Ishikawa (cell line): ENCODE data around the gene CDH24.

ENCODE experiments used
- CEBPB ChIP-seq: IDR thresholded peaks from 2 replicates; pipeline ENCODE4 v1.6.1; 2012
- CREB1 ChIP-seq: IDR thresholded peaks from 2 replicates; pipeline ENCODE4 v1.6.1; 2012; ENCODE audit warnings: low read depth
- EGR1 ChIP-seq: IDR thresholded peaks from 2 replicates; pipeline ENCODE4 v1.6.1; 2012
- EP300 ChIP-seq: IDR thresholded peaks from 2 replicates; pipeline ENCODE4 v1.6.1; 2012; ENCODE audit warnings: borderline replicate concordance
- FOXM1 ChIP-seq: IDR thresholded peaks from 2 replicates; pipeline ENCODE4 v1.6.1; 2012; ENCODE audit warnings: low read depth, borderline replicate concordance
- NFIC ChIP-seq: IDR thresholded peaks from 2 replicates; pipeline ENCODE4 v1.6.1; 2012
- RAD21 ChIP-seq: IDR thresholded peaks from 2 replicates; pipeline ENCODE4 v1.6.1; 2012; ENCODE audit warnings: low read depth
- TAF1 ChIP-seq: IDR thresholded peaks from 2 replicates; pipeline ENCODE4 v1.6.1; 2012; ENCODE audit warnings: low read depth, mild to moderate bottlenecking
- TCF12 ChIP-seq: IDR thresholded peaks from 2 replicates; pipeline ENCODE4 v1.6.1; 2012; ENCODE audit warnings: low read depth
- TEAD4 ChIP-seq: IDR thresholded peaks from 2 replicates; pipeline ENCODE4 v1.6.1; 2012
- YY1 ChIP-seq: IDR thresholded peaks from 2 replicates; pipeline ENCODE4 v1.6.1; 2012; ENCODE audit warnings: low read depth
- ZBTB7A ChIP-seq: IDR thresholded peaks from 2 replicates; pipeline ENCODE4 v1.6.1; 2012; ENCODE audit warnings: low read depth
- TF ChIP-seq, protein P1 (sequence below): IDR thresholded peaks from 2 replicates; pipeline ENCODE4 v1.6.1; 2012
- TF ChIP-seq, protein P2 (sequence below): IDR thresholded peaks from 2 replicates; pipeline ENCODE4 v1.6.1; 2012; ENCODE audit warnings: low read depth, mild to moderate bottlenecking
- TF ChIP-seq, protein P3 (sequence below): IDR thresholded peaks from 2 replicates; pipeline ENCODE4 v1.6.1; 2012

The CDH24 gene

DNA sequence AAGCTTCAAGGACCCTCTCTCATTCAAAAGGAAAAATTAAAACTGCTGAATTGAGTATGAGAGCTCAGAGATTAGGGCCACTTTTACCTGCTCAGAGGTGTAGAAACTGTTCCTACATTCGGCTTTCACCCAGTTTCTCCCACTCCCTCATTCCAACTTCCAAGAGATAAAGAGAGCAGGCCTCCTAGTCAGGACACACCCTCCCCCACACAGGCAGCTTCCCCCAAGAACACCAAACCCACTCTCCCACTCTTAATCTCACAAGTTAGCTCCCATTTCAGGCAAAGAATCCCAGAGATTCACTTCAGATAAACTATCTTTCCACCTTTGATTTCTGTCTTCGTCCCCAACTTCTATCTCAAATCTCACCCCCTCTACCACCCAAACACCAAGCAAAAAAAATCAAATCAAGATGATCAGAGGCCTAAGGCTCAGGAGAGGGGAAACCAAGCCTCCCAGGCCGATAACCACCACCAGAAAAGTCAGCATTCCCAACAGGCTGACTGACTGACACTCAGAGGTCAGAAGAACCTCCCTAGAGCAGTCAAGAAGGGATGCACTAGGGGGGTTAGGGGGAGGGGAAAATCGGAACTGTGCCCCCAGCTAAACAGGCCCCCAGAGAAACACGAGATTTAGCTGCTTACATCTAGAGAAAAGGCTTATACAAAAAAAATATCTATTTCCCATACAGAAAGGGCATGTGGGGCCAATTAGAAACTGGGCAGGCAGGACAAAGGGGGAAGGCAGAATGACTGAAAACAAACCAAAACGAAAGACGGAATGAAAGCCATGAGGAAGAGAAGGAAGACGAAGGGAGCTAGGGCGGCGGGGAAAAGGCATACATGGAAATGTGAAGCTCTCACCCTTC is 13.2 kb upstream of the CDH24 start:
- no peak for TF ChIP-seq ZBTB7A
- no peak for TF ChIP-seq RAD21
- TF ChIP-seq EGR1: no peak
- TF ChIP-seq, protein P1, sequence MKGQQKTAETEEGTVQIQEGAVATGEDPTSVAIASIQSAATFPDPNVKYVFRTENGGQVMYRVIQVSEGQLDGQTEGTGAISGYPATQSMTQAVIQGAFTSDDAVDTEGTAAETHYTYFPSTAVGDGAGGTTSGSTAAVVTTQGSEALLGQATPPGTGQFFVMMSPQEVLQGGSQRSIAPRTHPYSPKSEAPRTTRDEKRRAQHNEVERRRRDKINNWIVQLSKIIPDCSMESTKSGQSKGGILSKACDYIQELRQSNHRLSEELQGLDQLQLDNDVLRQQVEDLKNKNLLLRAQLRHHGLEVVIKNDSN: no peak
- TF ChIP-seq, protein P2, sequence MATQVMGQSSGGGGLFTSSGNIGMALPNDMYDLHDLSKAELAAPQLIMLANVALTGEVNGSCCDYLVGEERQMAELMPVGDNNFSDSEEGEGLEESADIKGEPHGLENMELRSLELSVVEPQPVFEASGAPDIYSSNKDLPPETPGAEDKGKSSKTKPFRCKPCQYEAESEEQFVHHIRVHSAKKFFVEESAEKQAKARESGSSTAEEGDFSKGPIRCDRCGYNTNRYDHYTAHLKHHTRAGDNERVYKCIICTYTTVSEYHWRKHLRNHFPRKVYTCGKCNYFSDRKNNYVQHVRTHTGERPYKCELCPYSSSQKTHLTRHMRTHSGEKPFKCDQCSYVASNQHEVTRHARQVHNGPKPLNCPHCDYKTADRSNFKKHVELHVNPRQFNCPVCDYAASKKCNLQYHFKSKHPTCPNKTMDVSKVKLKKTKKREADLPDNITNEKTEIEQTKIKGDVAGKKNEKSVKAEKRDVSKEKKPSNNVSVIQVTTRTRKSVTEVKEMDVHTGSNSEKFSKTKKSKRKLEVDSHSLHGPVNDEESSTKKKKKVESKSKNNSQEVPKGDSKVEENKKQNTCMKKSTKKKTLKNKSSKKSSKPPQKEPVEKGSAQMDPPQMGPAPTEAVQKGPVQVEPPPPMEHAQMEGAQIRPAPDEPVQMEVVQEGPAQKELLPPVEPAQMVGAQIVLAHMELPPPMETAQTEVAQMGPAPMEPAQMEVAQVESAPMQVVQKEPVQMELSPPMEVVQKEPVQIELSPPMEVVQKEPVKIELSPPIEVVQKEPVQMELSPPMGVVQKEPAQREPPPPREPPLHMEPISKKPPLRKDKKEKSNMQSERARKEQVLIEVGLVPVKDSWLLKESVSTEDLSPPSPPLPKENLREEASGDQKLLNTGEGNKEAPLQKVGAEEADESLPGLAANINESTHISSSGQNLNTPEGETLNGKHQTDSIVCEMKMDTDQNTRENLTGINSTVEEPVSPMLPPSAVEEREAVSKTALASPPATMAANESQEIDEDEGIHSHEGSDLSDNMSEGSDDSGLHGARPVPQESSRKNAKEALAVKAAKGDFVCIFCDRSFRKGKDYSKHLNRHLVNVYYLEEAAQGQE: no peak

DNA sequence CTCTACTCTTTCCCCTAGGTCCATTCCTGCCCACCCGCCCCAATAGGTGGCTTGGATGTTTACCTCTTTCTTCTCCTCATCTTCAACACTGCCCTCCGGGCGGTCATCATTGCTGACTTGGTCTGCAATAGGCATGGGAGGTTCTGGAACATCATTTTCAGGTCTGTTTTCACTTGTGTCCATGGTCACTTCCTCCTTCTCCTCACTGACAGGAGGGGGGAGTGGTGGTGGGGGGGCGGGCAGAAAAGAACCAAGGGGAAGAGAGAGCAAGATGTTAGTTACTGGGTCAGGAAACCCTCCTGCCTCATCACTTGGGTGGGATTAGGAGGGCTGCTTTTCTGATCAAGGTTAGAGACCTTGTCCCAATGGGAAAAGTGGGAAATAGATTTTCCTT is 12.1 kb upstream of the CDH24 start:
- TF ChIP-seq EGR1 (no peak), ZBTB7A (no peak), TAF1 (no peak), TCF12 (no peak), YY1 (no peak), RAD21 (no peak), FOXM1 (no peak), EP300 (no peak), CEBPB (no peak), CREB1 (no peak), NFIC (no peak), TEAD4 (no peak)
- TF ChIP-seq, protein P3, sequence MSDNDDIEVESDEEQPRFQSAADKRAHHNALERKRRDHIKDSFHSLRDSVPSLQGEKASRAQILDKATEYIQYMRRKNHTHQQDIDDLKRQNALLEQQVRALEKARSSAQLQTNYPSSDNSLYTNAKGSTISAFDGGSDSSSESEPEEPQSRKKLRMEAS: no peak
- TF ChIP-seq, protein P2: no peak
- TF ChIP-seq, protein P1: no peak

DNA sequence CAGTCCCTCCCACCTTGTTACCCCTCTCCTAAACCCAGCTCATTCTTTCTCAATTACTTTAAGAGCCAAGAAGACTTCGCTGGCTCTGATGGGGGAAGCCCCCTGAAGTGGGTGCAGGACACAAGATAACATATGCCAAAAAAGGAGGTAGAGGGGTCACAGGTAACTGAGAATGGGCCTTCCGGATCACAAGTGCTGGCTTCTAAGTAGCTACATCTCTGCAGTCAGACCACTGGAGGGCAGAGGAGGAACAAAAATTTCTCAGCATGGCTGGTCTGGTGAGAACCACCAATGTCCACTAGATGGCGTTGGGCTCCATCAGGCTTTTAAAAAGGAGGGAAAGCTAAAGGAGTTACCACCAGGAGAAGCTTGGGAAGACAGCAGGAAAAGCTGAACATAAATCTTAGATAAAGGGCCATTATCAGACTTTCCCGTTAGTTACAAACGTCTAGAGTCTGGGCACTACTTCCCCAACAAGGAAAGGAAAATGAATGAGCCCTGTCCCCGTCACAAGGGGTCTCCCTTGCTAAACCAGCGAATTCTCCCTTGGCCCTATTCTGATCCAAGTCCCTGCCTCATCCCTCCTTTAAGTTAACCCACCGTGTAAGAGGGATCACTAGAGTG is 11.6 kb upstream of the CDH24 start:
- TF ChIP-seq, protein P2: no peak
- TF ChIP-seq CEBPB (0 out of 2 replicates have a peak, but pooled peaks have one; percentile 2), EGR1 (no peak), FOXM1 (no peak), ZBTB7A (no peak), TCF12 (no peak; the same call in 1 of the 2 replicates), YY1 (peak; percentile 64; the same call in 1 of the 2 replicates), TEAD4 (peak; percentile 42), RAD21 (peak; percentile 73), TAF1 (no peak)
- TF ChIP-seq, protein P3: peak; percentile 58; the same call in 1 of the 2 replicates
- TF ChIP-seq, protein P1: no peak
